ENCODE results near the gene RNF152.

DNA sequence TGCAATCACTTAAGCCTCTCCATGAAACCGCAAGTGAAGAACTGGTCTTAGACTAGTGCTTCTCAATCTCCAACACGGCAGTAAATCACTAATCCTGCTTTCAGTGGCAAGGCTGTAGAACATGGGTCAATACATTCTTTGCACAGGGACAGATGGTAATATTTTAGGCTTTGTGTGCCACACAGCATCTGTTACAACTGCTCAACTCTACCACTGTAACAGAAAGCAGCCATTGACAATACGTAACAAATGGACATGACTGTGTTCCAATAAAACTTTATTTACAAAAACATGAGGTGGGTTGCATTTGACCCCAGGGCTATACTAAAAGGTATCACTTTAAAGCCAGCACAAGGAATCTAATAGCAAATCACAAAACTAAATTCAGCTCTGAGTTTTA lies 51.1 kb downstream of the RNF152 start:
- TF ChIP-seq, protein P1, sequence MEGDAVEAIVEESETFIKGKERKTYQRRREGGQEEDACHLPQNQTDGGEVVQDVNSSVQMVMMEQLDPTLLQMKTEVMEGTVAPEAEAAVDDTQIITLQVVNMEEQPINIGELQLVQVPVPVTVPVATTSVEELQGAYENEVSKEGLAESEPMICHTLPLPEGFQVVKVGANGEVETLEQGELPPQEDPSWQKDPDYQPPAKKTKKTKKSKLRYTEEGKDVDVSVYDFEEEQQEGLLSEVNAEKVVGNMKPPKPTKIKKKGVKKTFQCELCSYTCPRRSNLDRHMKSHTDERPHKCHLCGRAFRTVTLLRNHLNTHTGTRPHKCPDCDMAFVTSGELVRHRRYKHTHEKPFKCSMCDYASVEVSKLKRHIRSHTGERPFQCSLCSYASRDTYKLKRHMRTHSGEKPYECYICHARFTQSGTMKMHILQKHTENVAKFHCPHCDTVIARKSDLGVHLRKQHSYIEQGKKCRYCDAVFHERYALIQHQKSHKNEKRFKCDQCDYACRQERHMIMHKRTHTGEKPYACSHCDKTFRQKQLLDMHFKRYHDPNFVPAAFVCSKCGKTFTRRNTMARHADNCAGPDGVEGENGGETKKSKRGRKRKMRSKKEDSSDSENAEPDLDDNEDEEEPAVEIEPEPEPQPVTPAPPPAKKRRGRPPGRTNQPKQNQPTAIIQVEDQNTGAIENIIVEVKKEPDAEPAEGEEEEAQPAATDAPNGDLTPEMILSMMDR (IDR thresholded peaks at IDR 0.05) = no peak
- TF ChIP-seq POLR2A (IDR thresholded peaks at IDR 0.05) = no peak

Data from thyroid gland (tissue), 4 donors.